ENCODE measurements around the gene JMJD4.
"Not testable (repeated sequence)": the region's sequence is repeated elsewhere in the genome, so short reads cannot be mapped to it uniquely, and the experiment has no call there.

JMJD4 gene

DNA sequence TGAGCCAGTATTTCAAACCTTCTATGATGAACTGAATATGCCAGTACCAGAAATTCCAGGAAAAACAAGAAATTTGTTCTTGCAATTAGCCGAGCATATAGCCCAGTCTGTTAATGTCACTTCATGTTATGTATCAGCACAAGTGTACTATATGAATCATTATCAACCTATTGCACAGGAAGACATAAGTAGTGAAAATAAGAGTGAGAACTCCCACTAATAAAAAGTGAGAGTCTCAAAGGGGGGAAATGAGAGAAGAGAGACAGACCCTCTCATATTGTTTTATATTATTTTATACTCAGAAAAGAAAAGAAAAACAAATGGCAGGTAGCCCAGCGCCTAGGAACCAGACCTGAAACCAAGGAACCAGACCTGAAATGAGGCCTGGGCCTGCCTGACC, 16.2 kb downstream of the JMJD4 start:
- H3K4me3 ChIP-seq (ENCODE audit: low read depth, low read length): no peak overlapping the region
- TF ChIP-seq, protein P1, sequence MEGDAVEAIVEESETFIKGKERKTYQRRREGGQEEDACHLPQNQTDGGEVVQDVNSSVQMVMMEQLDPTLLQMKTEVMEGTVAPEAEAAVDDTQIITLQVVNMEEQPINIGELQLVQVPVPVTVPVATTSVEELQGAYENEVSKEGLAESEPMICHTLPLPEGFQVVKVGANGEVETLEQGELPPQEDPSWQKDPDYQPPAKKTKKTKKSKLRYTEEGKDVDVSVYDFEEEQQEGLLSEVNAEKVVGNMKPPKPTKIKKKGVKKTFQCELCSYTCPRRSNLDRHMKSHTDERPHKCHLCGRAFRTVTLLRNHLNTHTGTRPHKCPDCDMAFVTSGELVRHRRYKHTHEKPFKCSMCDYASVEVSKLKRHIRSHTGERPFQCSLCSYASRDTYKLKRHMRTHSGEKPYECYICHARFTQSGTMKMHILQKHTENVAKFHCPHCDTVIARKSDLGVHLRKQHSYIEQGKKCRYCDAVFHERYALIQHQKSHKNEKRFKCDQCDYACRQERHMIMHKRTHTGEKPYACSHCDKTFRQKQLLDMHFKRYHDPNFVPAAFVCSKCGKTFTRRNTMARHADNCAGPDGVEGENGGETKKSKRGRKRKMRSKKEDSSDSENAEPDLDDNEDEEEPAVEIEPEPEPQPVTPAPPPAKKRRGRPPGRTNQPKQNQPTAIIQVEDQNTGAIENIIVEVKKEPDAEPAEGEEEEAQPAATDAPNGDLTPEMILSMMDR (IDR thresholded peaks at IDR 0.05; ENCODE audit: control insufficient read depth, extremely low read depth, insufficient read depth): no peak
- no peak for DNase-seq (ENCODE audit: low read depth)

DNA sequence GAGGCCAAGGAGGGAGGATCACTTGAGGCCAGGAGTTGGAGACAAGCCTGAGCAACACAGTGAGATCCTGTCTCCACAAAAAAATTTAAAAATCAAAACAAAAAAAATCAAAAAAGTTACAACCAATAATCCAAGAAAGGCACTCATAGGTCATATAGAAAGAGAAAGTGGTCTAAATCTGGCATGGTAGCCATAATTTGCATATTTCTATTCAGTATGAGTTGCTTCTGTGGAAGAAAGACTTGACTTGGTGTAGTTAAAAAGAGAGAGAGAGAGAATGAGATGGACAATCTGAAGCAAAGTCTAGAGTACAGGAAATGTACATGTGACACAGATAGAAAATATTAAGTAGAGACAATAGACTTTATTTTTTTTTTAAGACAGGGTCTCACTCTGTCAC, 22.5 kb downstream of the JMJD4 start:
- no peak for DNase-seq (ENCODE audit: low read depth)
- TF ChIP-seq, protein P1 (IDR thresholded peaks at IDR 0.05; ENCODE audit: control insufficient read depth, extremely low read depth, insufficient read depth): no peak
- H3K4me3 ChIP-seq (ENCODE audit: low read depth, low read length): no peak overlapping the region

DNA sequence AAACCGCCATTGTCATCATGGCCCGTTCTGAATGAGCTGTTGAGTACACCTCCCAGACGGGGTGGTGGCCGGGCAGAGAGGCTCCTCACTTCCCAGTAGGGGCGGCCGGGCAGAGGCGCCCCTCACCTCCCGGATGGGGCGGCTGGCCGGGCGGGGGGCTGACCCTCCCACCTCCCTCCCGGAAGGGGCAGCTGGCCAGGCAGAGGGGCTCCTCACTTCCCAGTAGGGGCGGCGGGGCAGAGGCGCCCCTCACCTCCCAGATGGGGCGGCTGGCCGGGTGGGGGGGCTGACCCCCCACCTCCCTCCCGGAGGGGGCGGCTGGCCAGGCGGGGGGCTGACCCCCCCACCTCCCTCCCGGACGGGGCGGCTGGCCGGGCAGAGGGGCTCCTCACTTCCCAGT, 24.6 kb downstream of the JMJD4 start:
- DNase-seq (ENCODE audit: low read depth); H3K4me3 ChIP-seq (ENCODE audit: low read depth, low read length): not testable (repeated sequence)

DNA sequence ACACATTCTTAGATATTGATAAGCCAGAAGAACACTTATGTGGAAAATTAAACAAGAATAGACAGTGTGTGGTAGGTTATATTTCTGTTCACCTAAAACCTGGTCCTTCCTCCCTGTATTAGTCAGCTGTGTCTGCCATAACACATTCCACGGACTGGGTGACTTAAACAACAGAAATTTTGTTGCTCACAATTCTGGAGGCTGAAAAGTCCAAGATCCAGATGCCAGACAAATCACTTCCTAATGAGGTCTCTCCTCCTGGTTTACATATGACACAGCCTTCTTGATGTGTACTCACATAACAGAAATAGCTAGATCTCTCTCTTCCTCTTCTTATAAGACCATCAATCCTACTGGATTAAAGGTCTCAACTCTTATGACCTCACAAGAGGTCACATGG, 25.7 kb downstream of the JMJD4 start:
- TF ChIP-seq, protein P1 (IDR thresholded peaks at IDR 0.05; ENCODE audit: control insufficient read depth, extremely low read depth, insufficient read depth): no peak
- no peak for DNase-seq (ENCODE audit: low read depth)
- H3K4me3 ChIP-seq (ENCODE audit: low read depth, low read length): no peak overlapping the region

DNA sequence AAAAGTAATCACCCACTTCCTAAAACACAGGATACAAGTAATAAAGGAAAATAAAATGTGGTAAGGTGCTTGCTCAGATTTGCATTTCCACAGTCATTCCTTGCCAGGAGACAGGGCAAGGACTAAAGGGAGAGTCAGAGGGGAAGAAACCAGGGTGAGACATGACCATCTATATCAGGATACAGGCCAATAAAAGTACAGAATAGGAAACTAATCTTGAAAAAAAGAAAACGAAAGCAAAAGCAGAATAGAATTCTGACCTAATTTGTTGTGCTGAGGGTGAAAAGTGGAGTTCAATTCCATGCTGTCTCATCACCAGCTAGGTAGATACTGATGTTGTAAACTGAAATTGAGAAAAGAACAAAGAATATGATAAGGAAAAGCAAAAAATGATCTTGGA, 27.3 kb downstream of the JMJD4 start:
- no peak for DNase-seq (ENCODE audit: low read depth)
- TF ChIP-seq, protein P1 (IDR thresholded peaks at IDR 0.05; ENCODE audit: control insufficient read depth, extremely low read depth, insufficient read depth): no peak
- H3K4me3 ChIP-seq (ENCODE audit: low read depth, low read length): no peak overlapping the region

DNA sequence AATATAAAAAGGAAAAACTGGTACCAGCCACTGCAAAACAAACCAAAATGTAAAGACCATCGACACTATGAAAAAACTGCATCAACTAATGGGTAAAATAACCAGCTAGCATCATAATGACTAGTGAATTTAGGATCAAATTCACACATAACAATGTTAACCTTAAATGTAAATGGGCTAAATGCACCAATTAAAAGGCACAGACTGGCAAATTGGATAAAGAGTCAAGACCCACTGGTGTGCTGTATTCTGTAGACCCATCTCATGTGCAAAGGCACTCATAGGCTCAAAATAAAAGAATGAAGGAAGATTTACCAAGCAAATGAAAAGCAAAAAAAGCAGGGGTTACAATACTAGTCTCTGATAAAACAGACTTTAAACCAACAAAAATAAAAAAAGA, 33.5 kb downstream of the JMJD4 start:
- not testable (repeated sequence) for DNase-seq (ENCODE audit: low read depth); H3K4me3 ChIP-seq (ENCODE audit: low read depth, low read length)

DNA sequence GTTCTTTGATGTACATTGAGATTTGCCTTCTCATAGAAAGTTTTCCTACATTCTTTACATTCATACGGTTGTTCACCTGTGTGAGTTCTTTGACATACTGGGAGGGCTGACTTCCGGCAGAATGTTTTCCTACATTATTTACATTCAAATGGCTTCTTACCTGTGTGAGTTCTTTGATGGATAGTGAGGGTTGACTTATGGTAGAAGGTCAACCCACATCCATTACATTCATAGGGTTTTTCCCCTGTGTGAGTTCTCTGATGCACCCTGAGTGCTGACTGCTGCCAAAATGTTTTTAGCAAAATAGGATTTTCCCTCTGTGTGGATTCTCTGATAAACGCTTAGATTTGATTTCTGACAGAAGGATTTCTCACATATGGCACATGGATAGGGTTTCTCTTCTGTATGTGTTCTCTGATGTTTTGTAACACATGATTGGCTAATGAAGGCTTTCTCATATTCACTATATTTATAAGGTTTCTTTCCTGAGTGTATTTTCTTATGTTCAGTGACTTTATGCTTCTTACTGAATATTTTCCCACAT, 37.7 kb downstream of the JMJD4 start:
- DNase-seq (ENCODE audit: low read depth): no peak
- no peak overlapping the region for H3K4me3 ChIP-seq (ENCODE audit: low read depth, low read length)
- TF ChIP-seq, protein P1 (IDR thresholded peaks at IDR 0.05; ENCODE audit: control insufficient read depth, extremely low read depth, insufficient read depth): no peak

DNA sequence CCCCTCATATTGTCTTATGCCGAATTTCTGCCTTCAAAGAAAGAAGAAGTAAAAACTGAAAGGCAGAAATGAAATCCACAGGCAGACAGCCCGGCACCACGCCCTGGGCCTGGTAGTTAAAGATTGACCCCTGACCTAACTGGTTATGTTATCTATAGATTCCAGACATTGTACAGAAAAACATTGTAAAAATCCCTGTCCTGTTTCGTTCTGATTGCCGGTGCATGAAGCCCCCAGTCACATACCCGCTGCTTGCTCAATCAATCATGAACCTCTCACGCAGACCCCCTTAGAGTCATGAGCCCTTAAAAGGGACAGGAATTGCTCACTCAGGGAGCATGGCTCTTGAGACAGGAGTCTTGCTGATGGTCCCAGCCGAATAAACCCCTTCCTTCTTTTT, 49.3 kb downstream of the JMJD4 start:
- TF ChIP-seq, protein P1 (IDR thresholded peaks at IDR 0.05; ENCODE audit: control insufficient read depth, extremely low read depth, insufficient read depth): no peak
- no peak overlapping the region for H3K4me3 ChIP-seq (ENCODE audit: low read depth, low read length)
- DNase-seq (ENCODE audit: low read depth): no peak

Data from LNCaP clone FGC (cell line).